Measurements from ENCODE around the gene SUMO3.

- TF ChIP-seq CTCF (IDR thresholded peaks at IDR 0.05; ENCODE audit: low read depth, low read length), result no peak
- TF ChIP-seq EZH2phosphoT487 (IDR thresholded peaks at IDR 0.05; ENCODE audit: low read depth), result no peak
These were observed 18.2 kb downstream of the SUMO3 start for GRCh38 chr21:44799646-44800045.

Measured in OCI-LY3 (cell line).